ENCODE data around the gene FOSB. TPM values are rescaled to one million over a fixed set of nuclear protein-coding genes. Genes with fewer than 3 reads are reported as not detected.
"Not testable (repeated sequence)": the region's sequence is repeated elsewhere in the genome, so short reads cannot be mapped to it uniquely, and the experiment has no call there.

The FOSB gene
- total RNA-seq, 1 donor from 2014 or later = 176 TPM

- peaks cover 41% of the 10 kb centered on the region for H3K4me1 Mint-ChIP-seq (ENCODE audit: unreplicated experiment)
- peak overlapping the region; percentile 93 for H3K27ac Mint-ChIP-seq (ENCODE audit: unreplicated experiment)
- no peaks in the 10 kb centered on the region for H3K9me3 Mint-ChIP-seq (ENCODE audit: unreplicated experiment)
- no peaks in the 10 kb centered on the region for H3K27me3 Mint-ChIP-seq (ENCODE audit: unreplicated experiment)
- H3K4me3 Mint-ChIP-seq (ENCODE audit: unreplicated experiment) = peak overlapping the region; percentile 83
- H3K36me3 Mint-ChIP-seq (ENCODE audit: unreplicated experiment) = no peaks in the 10 kb centered on the region
- no peak for DNase-seq (ENCODE audit: extremely low spot score, unreplicated experiment)
- TF ChIP-seq, protein P1, sequence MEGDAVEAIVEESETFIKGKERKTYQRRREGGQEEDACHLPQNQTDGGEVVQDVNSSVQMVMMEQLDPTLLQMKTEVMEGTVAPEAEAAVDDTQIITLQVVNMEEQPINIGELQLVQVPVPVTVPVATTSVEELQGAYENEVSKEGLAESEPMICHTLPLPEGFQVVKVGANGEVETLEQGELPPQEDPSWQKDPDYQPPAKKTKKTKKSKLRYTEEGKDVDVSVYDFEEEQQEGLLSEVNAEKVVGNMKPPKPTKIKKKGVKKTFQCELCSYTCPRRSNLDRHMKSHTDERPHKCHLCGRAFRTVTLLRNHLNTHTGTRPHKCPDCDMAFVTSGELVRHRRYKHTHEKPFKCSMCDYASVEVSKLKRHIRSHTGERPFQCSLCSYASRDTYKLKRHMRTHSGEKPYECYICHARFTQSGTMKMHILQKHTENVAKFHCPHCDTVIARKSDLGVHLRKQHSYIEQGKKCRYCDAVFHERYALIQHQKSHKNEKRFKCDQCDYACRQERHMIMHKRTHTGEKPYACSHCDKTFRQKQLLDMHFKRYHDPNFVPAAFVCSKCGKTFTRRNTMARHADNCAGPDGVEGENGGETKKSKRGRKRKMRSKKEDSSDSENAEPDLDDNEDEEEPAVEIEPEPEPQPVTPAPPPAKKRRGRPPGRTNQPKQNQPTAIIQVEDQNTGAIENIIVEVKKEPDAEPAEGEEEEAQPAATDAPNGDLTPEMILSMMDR (IDR thresholded peaks at IDR 0.05) = no peak
These were observed 41.9 kb downstream of the FOSB start for GRCh38 chr19:45509692-45510015.

- H3K4me3 Mint-ChIP-seq (ENCODE audit: unreplicated experiment) = peak overlapping the region; percentile 32
- peak overlapping the region; percentile 93 for H3K27ac Mint-ChIP-seq (ENCODE audit: unreplicated experiment)
- not testable (repeated sequence) for H3K27me3 Mint-ChIP-seq (ENCODE audit: unreplicated experiment); H3K9me3 Mint-ChIP-seq (ENCODE audit: unreplicated experiment); DNase-seq (ENCODE audit: extremely low spot score, unreplicated experiment); H3K36me3 Mint-ChIP-seq (ENCODE audit: unreplicated experiment)
- peaks cover 42% of the 10 kb centered on the region for H3K4me1 Mint-ChIP-seq (ENCODE audit: unreplicated experiment)
These were observed 42.6 kb downstream of the FOSB start for GRCh38 chr19:45510352-45510751.

GRCh38 chr19:45511074-45511473 is 43.3 kb downstream of the FOSB start:
- DNase-seq (ENCODE audit: extremely low spot score, unreplicated experiment) = no peak
- Mint-ChIP-seq H3K4me1 (ENCODE audit: unreplicated experiment) (peaks cover 42% of the 10 kb centered on the region), H3K27ac (ENCODE audit: unreplicated experiment) (peak overlapping the region; percentile 54), H3K9me3 (ENCODE audit: unreplicated experiment) (no peaks in the 10 kb centered on the region), H3K36me3 (ENCODE audit: unreplicated experiment) (no peaks in the 10 kb centered on the region), H3K27me3 (ENCODE audit: unreplicated experiment) (no peaks in the 10 kb centered on the region), H3K4me3 (ENCODE audit: unreplicated experiment) (no peak overlapping the region)
- TF ChIP-seq, protein P1 (IDR thresholded peaks at IDR 0.05) = no peak

DNA sequence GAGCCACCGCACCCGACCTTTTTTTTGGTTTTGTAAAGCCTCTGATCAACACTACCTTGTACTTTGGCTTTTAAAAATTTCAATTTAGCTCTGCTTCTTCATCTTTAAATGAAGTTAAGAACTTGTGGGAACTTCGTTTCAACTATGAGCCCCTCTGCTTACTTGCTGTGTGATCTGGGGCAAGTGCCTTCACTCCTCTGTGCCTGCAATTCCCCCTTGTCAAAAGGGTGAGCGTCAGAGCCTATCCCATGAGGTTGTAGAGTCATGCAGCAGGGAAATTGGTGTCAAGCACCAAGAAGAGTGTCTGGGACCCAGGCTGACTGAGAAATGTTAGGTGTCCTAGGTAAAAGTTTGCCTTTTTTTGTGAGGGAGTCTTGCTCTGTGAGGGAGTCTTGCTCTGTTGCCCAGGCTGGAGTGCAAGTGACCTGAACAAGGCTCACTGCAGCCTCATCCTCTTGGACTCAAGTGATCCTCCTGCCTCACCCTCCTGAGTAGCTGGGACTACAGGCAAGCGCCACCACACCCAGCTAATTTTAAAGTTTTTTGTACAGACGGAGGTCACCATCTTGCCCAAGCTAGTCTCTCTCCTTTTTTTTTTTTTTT is 45.2 kb downstream of the FOSB start:
- no peak overlapping the region for H3K4me3 Mint-ChIP-seq (ENCODE audit: unreplicated experiment)
- no peaks in the 10 kb centered on the region for H3K27me3 Mint-ChIP-seq (ENCODE audit: unreplicated experiment)
- no peak for DNase-seq (ENCODE audit: extremely low spot score, unreplicated experiment)
- no peaks in the 10 kb centered on the region for H3K9me3 Mint-ChIP-seq (ENCODE audit: unreplicated experiment)
- peaks cover 6% of the 10 kb centered on the region for H3K36me3 Mint-ChIP-seq (ENCODE audit: unreplicated experiment)
- H3K4me1 Mint-ChIP-seq (ENCODE audit: unreplicated experiment) = peaks cover 41% of the 10 kb centered on the region
- TF ChIP-seq, protein P1 (IDR thresholded peaks at IDR 0.05) = no peak
- H3K27ac Mint-ChIP-seq (ENCODE audit: unreplicated experiment) = no peak overlapping the region

DNA sequence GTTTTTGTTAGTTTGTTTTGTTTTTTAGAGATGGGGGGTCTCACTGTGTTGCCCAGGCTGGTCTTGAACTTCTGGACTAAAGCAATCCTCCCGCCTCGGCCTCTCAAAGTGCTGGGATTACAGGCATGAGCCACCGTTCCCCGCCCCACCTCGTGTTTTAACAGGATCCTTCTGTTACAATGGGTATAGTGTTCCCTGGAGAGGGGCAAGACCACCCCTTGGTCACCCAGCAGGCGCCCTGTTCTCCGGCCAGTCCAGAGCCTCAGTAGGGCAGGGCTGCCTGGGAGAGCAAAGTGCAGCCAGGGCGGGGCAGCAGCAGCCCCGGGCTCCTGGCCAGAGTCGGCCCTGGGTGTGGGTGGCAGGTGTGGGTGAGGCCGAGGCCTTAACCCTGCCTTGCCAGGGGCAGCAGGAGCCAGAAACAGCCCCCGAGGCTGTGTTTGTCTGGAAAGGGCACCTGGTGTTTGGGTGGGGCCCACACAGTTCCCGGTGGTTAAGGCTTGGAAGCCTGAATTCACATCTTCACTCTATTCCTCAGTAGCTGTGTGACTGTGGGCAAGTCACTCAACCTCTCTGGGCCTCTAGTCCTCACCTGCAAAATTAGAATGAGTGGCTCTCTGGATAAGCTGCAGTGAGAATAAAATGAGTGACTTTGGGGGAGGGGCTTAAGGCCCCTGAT is 46.7 kb downstream of the FOSB start:
- Mint-ChIP-seq H3K27me3 (ENCODE audit: unreplicated experiment) (no peaks in the 10 kb centered on the region), H3K4me3 (ENCODE audit: unreplicated experiment) (no peak overlapping the region), H3K4me1 (ENCODE audit: unreplicated experiment) (peaks cover 34% of the 10 kb centered on the region), H3K36me3 (ENCODE audit: unreplicated experiment) (peaks cover 10% of the 10 kb centered on the region), H3K9me3 (ENCODE audit: unreplicated experiment) (no peaks in the 10 kb centered on the region), H3K27ac (ENCODE audit: unreplicated experiment) (peak overlapping the region; percentile 65)
- TF ChIP-seq, protein P1 (IDR thresholded peaks at IDR 0.05) = no peak
- no peak for DNase-seq (ENCODE audit: extremely low spot score, unreplicated experiment)

Measured in osteocyte (in vitro differentiated cells).